ENCODE results near the gene DLG2.

Gene DLG2

GRCh38 chr11:84137960-84138359 lies 1489.2 kb downstream of the DLG2 start:
- no peak for DNase-seq

- DNase-seq = no peak
Observed at GRCh38 chr11:84137505-84137904, 1489.6 kb downstream of the DLG2 start.

GRCh38 chr11:84136926-84137325 lies 1490.2 kb downstream of the DLG2 start:
- DNase-seq = no peak

- DNase-seq = no peak
Observed at GRCh38 chr11:84130646-84131427, 1496.3 kb downstream of the DLG2 start.

- DNase-seq = no peak
Observed at GRCh38 chr11:84129961-84130576, 1497.1 kb downstream of the DLG2 start.

GRCh38 chr11:84128840-84129239 lies 1498.3 kb downstream of the DLG2 start:
- DNase-seq = no peak

GRCh38 chr11:84117394-84117793 lies 1509.8 kb downstream of the DLG2 start:
- DNase-seq = no peak

GRCh38 chr11:84106541-84106940 lies 1520.6 kb downstream of the DLG2 start:
- no peak for DNase-seq

GRCh38 chr11:84105148-84105547 lies 1522.0 kb downstream of the DLG2 start:
- DNase-seq = no peak

- no peak for DNase-seq
Observed at GRCh38 chr11:84103096-84103495, 1524.0 kb downstream of the DLG2 start.

GRCh38 chr11:84097186-84097585 lies 1530.0 kb downstream of the DLG2 start:
- no peak for DNase-seq

- no peak for DNase-seq
Observed at GRCh38 chr11:84091212-84091986, 1535.7 kb downstream of the DLG2 start.

GRCh38 chr11:84089072-84090057 lies 1537.8 kb downstream of the DLG2 start:
- no peak for DNase-seq

- DNase-seq = no peak
Observed at GRCh38 chr11:84071851-84072250, 1555.3 kb downstream of the DLG2 start.

- no peak for DNase-seq
Observed at GRCh38 chr11:84069048-84069447, 1558.1 kb downstream of the DLG2 start.

GRCh38 chr11:84061726-84062125 lies 1565.4 kb downstream of the DLG2 start:
- no peak for DNase-seq

GRCh38 chr11:84056653-84057376 lies 1570.3 kb downstream of the DLG2 start:
- DNase-seq = no peak

GRCh38 chr11:84045146-84045545 lies 1582.0 kb downstream of the DLG2 start:
- no peak for DNase-seq

- no peak for DNase-seq
Observed at GRCh38 chr11:84044706-84045105, 1582.4 kb downstream of the DLG2 start.

GRCh38 chr11:84036664-84037194 lies 1590.4 kb downstream of the DLG2 start:
- no peak for DNase-seq

GRCh38 chr11:84035645-84036044 lies 1591.5 kb downstream of the DLG2 start:
- DNase-seq = no peak

GRCh38 chr11:84034484-84034883 lies 1592.7 kb downstream of the DLG2 start:
- no peak for DNase-seq
